Activated naive CD4-positive, alpha-beta T cell treated with anti-CD3 and anti-CD28 coated beads for 36 hours (primary cell): ENCODE measurements around the gene GHRL. TPM values are rescaled to one million over a fixed set of nuclear protein-coding genes. Genes with fewer than 3 reads are reported as not detected.

Experiments
- CTCF ChIA-PET: fragments of 350-600 bp; sonication (Branson Sonifier 250); formaldehyde crosslinking; loops from one replicate; lab custom pipeline; 2021; ENCODE audit warnings: antibody characterized with exemption; lab: Charles Lee
- DNase-seq: peaks from one replicate; pipeline ENCODE4 v3.0.0-alpha.2; 2020
- H3K27ac Mint-ChIP-seq: one replicate; pipeline ENCODE4 v1.8.0; 2021; ENCODE audit warnings: mild to moderate bottlenecking, mixed read lengths
- H3K27me3 Mint-ChIP-seq: one replicate; pipeline ENCODE4 v1.8.0; 2021; ENCODE audit warnings: low read depth, mixed read lengths
- H3K36me3 Mint-ChIP-seq: one replicate; pipeline ENCODE4 v1.8.0; 2021; ENCODE audit warnings: low read depth, mixed read lengths
- H3K4me1 Mint-ChIP-seq: one replicate; pipeline ENCODE4 v1.8.0; 2021; ENCODE audit warnings: low read depth, mixed read lengths
- H3K4me3 Mint-ChIP-seq: one replicate; pipeline ENCODE4 v1.8.0; 2021; ENCODE audit warnings: mild to moderate bottlenecking, moderate library complexity, mixed read lengths
- H3K9me3 Mint-ChIP-seq: one replicate; pipeline ENCODE4 v1.8.0; 2021; ENCODE audit warnings: mixed read lengths
- intact Hi-C: fragments of 100-400 bp; cut with micrococcal nuclease; formaldehyde crosslinking; loops from one replicate; pipeline ENCODE4 v1.15.1; 2023
- total RNA-seq, 2 experiments: library from RNA; stranded (reverse); gene quantifications; one replicate each; pipeline ENCODE4 v1.2.3, GENCODE V29; 2021

GHRL gene
- total RNA-seq, 2 experiments from 2014 or later: not detected

GRCh38 chr3:10290481-10291176, 2.1 kb downstream of the GHRL start:
- H3K9me3 Mint-ChIP-seq: no peaks in the 10 kb centered on the region
- no peak for DNase-seq
- no peak overlapping the region for H3K27ac Mint-ChIP-seq
- H3K27me3 Mint-ChIP-seq: no peaks in the 10 kb centered on the region
- intact Hi-C loops: no loop called here
- H3K4me1 Mint-ChIP-seq: peaks cover 16% of the 10 kb centered on the region
- CTCF ChIA-PET: interaction anchor here (1.1 to 1.2 kb wide), 2 partner anchors 15 to 27 kb away, joined by 3 to 4 read pairs; no protein-coding TSS in a partner anchor
- peaks cover 22% of the 10 kb centered on the region for H3K36me3 Mint-ChIP-seq
- no peak overlapping the region for H3K4me3 Mint-ChIP-seq

GRCh38 chr3:10289787-10290355, 2.9 kb downstream of the GHRL start:
- CTCF ChIA-PET: interaction anchor here (1.1 to 1.2 kb wide), 2 partner anchors 14 to 26 kb away, joined by 3 to 4 read pairs; no protein-coding TSS in a partner anchor
- H3K27ac Mint-ChIP-seq: no peak overlapping the region
- peaks cover 19% of the 10 kb centered on the region for H3K36me3 Mint-ChIP-seq
- intact Hi-C loops: loop anchor here (5.0 kb wide), 1 partner anchor 173 kb away; the partner anchor contains the start of gene BRK1
- no peaks in the 10 kb centered on the region for H3K27me3 Mint-ChIP-seq
- no peaks in the 10 kb centered on the region for H3K9me3 Mint-ChIP-seq
- peaks cover 23% of the 10 kb centered on the region for H3K4me1 Mint-ChIP-seq
- no peak overlapping the region for H3K4me3 Mint-ChIP-seq
- no peak for DNase-seq

DNA sequence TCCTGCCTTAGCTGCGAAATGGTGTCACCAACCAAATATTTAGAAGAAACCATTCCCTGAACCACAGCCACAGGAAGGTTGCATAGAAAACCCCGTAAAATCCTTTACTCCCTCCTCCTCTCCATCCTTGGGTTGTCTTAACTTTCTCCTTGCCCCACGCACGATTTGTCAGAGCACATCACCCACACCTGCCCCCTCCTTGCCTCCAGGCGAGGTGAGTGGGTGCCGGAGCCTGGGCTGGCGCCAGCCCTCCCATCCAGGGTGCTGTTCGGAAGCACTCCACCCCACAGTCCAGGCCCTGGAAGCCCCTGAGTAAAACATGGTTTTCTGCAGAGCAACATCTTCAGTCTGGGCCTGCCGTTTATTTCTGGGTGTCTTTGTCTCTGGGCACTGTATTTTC, 3.7 kb downstream of the GHRL start:
- no peak overlapping the region for H3K27ac Mint-ChIP-seq
- intact Hi-C loops: loop anchor here (5.0 kb wide), 1 partner anchor 172 kb away; the partner anchor contains the start of gene BRK1
- no peaks in the 10 kb centered on the region for H3K27me3 Mint-ChIP-seq

DNA sequence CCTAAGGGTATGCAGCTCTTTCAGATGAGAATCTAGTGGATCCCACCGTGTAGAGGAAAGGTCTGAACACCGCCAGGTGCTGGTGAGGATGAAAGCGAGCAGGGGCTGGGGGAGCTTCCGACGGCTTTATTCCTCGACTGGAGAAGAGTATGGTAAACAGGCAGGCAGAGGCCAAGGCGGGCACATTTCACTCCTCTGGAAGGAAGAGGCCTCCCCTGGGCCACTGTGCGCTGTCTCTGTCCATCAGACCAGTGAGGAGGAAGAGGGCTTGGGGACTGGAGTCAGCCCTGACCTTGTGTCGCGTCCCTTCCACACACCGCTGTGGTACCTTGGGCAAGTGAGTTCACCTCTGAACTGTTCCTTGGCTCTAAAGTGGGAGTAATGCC, 4.2 kb downstream of the GHRL start:
- CTCF ChIA-PET: interaction anchor here (2.3 kb wide), 1 partner anchor 25 kb away, joined by 4 read pairs; no protein-coding TSS in a partner anchor
- H3K27me3 Mint-ChIP-seq: no peaks in the 10 kb centered on the region
- DNase-seq: no peak

More for the DNA sequence above, 3.7 kb downstream of the GHRL start:
- CTCF ChIA-PET: interaction anchor here (1.2 to 2.3 kb wide), 2 partner anchors 13 to 26 kb away, joined by 3 to 4 read pairs; no protein-coding TSS in a partner anchor
- H3K4me1 Mint-ChIP-seq: peaks cover 30% of the 10 kb centered on the region
- peaks cover 19% of the 10 kb centered on the region for H3K36me3 Mint-ChIP-seq
- no peaks in the 10 kb centered on the region for H3K9me3 Mint-ChIP-seq
- no peak for DNase-seq
- no peak overlapping the region for H3K4me3 Mint-ChIP-seq

GRCh38 chr3:10287936-10288574, 4.7 kb downstream of the GHRL start:
- intact Hi-C loops: loop anchor here (1.0 to 5.0 kb wide), 2 partner anchors 171 to 355 kb away; partner anchors contain the start of genes BRK1 and CRELD1
- Mint-ChIP-seq H3K36me3 (peaks cover 22% of the 10 kb centered on the region), H3K27ac (no peak overlapping the region), H3K9me3 (no peaks in the 10 kb centered on the region), H3K27me3 (no peaks in the 10 kb centered on the region), H3K4me1 (peaks cover 40% of the 10 kb centered on the region), H3K4me3 (no peak overlapping the region)
- DNase-seq: no peak
- CTCF ChIA-PET: interaction anchor here (1.6 to 2.3 kb wide), 2 partner anchors 24 to 172 kb away, joined by 4 read pairs; no protein-coding TSS in a partner anchor

More for the DNA sequence above, 4.2 kb downstream of the GHRL start:
- H3K4me3 Mint-ChIP-seq: no peak overlapping the region
- no peaks in the 10 kb centered on the region for H3K9me3 Mint-ChIP-seq
- intact Hi-C loops: loop anchor here (5.0 kb wide), 1 partner anchor 171 kb away; the partner anchor contains the start of gene BRK1
- peaks cover 19% of the 10 kb centered on the region for H3K36me3 Mint-ChIP-seq
- H3K4me1 Mint-ChIP-seq: peaks cover 36% of the 10 kb centered on the region
- no peak overlapping the region for H3K27ac Mint-ChIP-seq

DNA sequence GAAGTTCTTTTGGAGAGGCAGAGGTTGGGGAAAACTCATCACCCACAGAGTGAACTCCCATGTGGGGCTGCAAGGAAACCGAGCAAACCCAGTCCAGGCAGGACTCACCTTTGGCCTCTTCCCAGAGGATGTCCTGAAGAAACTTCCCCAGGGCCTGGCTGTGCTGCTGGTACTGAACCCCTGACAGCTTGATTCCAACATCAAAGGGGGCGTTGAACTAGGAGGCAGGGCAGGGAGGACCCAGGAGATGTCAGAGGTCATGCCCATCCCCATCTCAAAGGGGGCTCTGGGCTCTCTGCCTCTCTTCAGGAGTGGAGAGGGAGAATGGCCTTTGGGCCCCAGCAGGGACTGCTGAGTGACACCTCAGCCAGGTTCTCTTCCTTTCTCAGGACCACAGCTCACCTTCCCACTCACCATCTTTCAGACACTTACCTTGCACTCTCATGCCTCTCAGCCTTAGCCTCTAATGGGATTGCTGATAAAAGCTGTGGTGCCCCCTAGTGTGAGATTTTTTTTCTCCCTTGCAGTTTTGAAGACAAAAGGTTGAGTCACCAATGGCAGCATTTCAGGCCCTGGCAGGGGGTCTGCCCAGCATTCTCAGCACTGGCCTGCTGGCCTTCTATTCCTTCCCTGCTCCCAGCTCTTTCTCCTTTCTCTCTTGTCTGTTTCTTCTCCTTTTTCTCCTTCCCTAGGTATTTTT, 6.0 kb downstream of the GHRL start:
- Mint-ChIP-seq H3K27ac (no peak overlapping the region), H3K27me3 (no peaks in the 10 kb centered on the region), H3K4me3 (no peak overlapping the region), H3K9me3 (no peaks in the 10 kb centered on the region), H3K36me3 (peaks cover 23% of the 10 kb centered on the region), H3K4me1 (peaks cover 40% of the 10 kb centered on the region)
- intact Hi-C loops: loop anchor here (1.0 to 5.0 kb wide), 2 partner anchors 169 to 353 kb away; partner anchors contain the start of genes BRK1 and CRELD1
- CTCF ChIA-PET: interaction anchor here (0.6 to 4.2 kb wide), 10 partner anchors 23 to 708 kb away, joined by 3 to 20 read pairs (median 4); no protein-coding TSS in a partner anchor
- peak; percentile 67 for DNase-seq

- no peak overlapping the region for H3K4me3 Mint-ChIP-seq
- intact Hi-C loops: loop anchor here (5.0 kb wide), 1 partner anchor 169 kb away; the partner anchor contains the start of gene BRK1
- peaks cover 39% of the 10 kb centered on the region for H3K4me1 Mint-ChIP-seq
- CTCF ChIA-PET: interaction anchor here (0.7 to 4.2 kb wide), 7 partner anchors 23 to 243 kb away, joined by 3 to 20 read pairs (median 4); no protein-coding TSS in a partner anchor
- H3K9me3 Mint-ChIP-seq: no peaks in the 10 kb centered on the region
- peaks cover 21% of the 10 kb centered on the region for H3K36me3 Mint-ChIP-seq
- H3K27ac Mint-ChIP-seq: no peak overlapping the region
- no peak for DNase-seq
- no peaks in the 10 kb centered on the region for H3K27me3 Mint-ChIP-seq
Observed at GRCh38 chr3:10286133-10286524, 6.6 kb downstream of the GHRL start.

DNA sequence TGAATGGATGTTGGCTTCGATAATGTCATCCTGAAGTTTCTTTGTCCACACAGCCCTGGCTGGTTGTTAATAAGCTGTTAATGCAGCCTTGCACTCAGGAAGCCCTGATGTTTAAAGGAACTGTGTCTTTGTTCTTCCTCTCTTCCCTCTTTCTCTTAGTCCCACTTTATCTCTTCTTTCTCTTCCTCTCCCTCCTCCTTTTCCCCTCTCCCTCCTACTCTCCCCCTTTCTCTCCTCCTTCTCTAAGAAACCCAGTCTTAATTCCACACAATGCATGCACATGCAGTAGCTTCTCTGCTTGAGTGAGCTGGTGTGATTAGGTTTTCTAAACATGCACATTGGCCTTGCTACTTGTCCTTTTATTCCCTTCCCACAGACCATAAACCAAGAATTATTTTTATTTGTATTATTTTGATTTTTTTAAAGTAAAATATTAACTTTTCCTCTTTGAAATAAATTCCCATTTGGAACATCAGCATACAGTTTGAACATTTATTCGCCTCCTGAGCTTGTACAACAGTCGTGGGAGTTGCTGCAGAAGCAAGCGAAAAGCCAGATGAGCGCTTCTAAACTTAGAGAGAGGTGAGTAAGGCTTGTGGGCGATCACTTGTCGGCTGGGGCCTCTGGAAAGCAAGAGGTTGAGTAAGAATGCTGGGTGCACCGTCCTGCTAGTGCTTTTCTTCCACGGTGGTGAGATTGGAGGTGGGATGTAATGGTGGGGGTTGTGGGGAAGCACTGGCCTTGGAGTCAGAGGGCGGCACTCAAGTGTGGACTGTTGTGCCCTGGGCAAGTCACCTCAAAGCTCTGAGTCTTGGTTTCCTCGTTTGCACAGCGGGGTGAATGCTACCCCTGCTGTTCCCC, 7.2 kb downstream of the GHRL start:
- H3K27ac Mint-ChIP-seq: peak overlapping the region; percentile 11
- no peak overlapping the region for H3K4me3 Mint-ChIP-seq
- peaks cover 45% of the 10 kb centered on the region for H3K4me1 Mint-ChIP-seq
- no peak for DNase-seq
- no peaks in the 10 kb centered on the region for H3K9me3 Mint-ChIP-seq
- CTCF ChIA-PET: interaction anchor here (1.2 to 4.2 kb wide), 4 partner anchors 22 to 303 kb away, joined by 3 to 20 read pairs (median 4); no protein-coding TSS in a partner anchor
- H3K27me3 Mint-ChIP-seq: no peaks in the 10 kb centered on the region
- peaks cover 23% of the 10 kb centered on the region for H3K36me3 Mint-ChIP-seq
- intact Hi-C loops: loop anchor here (5.0 kb wide), 1 partner anchor 168 kb away; the partner anchor contains the start of gene BRK1

DNA sequence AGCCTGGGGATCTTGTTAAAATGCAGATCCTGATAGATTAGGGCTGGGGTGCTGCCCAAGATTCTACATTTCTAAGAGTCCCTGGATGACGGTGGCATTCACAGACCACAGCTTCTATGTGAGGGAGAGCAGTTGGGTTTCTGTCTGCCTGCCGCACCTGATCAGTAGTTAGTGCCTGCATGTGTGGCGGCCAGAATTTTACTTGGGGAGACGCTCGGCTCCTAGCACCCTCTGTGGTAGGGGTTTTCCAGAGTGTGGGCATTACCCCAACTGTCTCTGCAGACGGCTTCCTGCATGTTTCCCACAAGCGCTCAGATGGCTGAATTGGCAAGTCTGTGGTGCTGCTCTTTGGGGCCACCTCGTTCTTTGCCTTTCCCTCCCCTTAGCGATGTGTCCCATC, 8.3 kb downstream of the GHRL start:
- H3K36me3 Mint-ChIP-seq: peaks cover 25% of the 10 kb centered on the region

DNA sequence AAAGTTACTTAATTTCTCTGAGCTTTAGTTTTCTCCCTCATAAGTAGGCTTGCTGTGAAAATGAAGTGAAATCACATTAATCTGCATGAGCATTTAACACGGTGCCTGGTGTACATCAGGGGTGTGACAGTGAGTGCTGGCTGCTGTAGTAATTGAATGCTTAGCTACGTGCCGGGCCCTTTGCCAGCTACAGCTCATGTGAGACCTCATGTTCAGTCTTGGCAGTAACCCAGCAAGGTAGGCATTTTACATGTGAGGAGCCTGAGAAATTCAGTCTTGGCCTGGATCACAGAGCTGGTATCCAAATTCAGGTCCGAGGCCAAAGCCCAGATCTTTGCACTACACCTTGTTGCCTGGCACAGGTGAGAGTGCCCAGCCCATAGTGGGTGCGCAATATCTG, 9.1 kb downstream of the GHRL start:
- no peak for DNase-seq
- intact Hi-C loops: loop anchor here (1.0 to 5.0 kb wide), 2 partner anchors 33 to 256 kb away; partner anchors contain the start of gene FANCD2

More for the DNA sequence above, 8.3 kb downstream of the GHRL start:
- Mint-ChIP-seq H3K27ac (peak overlapping the region; percentile 70), H3K9me3 (no peaks in the 10 kb centered on the region), H3K27me3 (no peaks in the 10 kb centered on the region), H3K4me1 (peaks cover 55% of the 10 kb centered on the region), H3K4me3 (no peak overlapping the region)
- DNase-seq: peak; percentile 69
- intact Hi-C loops: loop anchor here (1.0 to 5.0 kb wide), 2 partner anchors 34 to 257 kb away; partner anchors contain the start of gene FANCD2
- CTCF ChIA-PET: interaction anchor here (1.2 to 4.2 kb wide), 2 partner anchors 21 to 302 kb away, joined by 3 to 20 read pairs; no protein-coding TSS in a partner anchor

More for the DNA sequence above, 9.1 kb downstream of the GHRL start:
- Mint-ChIP-seq H3K4me3 (no peak overlapping the region), H3K27ac (no peak overlapping the region), H3K27me3 (no peaks in the 10 kb centered on the region), H3K4me1 (peaks cover 60% of the 10 kb centered on the region), H3K9me3 (no peaks in the 10 kb centered on the region), H3K36me3 (peaks cover 30% of the 10 kb centered on the region)
- CTCF ChIA-PET: interaction anchor here (0.7 to 4.2 kb wide), 2 partner anchors 20 to 244 kb away, joined by 6 to 20 read pairs; no protein-coding TSS in a partner anchor
